Osteocyte (in vitro differentiated cells): Measurements from ENCODE around the gene PAFAH2. TPM values are rescaled to one million over a fixed set of nuclear protein-coding genes. Genes with fewer than 3 reads are reported as not detected.

Experiments used
- DNase-seq: peaks from one replicate; pipeline ENCODE4 v3.0.0; 2021; ENCODE audit warnings: mixed read lengths; ENCODE audit not compliant: unreplicated experiment; ENCODE audit errors: extremely low spot score
- H3K27ac Mint-ChIP-seq: one replicate; pipeline ENCODE4 v1.8.0; 2021; ENCODE audit warnings: mild to moderate bottlenecking, mixed read lengths; ENCODE audit not compliant: unreplicated experiment
- H3K27me3 Mint-ChIP-seq: one replicate; pipeline ENCODE4 v1.8.0; 2021; ENCODE audit warnings: mixed read lengths; ENCODE audit not compliant: unreplicated experiment
- H3K36me3 Mint-ChIP-seq: one replicate; pipeline ENCODE4 v1.8.0; 2021; ENCODE audit warnings: mixed read lengths; ENCODE audit not compliant: unreplicated experiment
- H3K4me1 Mint-ChIP-seq: one replicate; pipeline ENCODE4 v1.8.0; 2021; ENCODE audit warnings: mixed read lengths; ENCODE audit not compliant: unreplicated experiment
- H3K4me3 Mint-ChIP-seq: one replicate; pipeline ENCODE4 v1.8.0; 2021; ENCODE audit warnings: mild to moderate bottlenecking, moderate library complexity, mixed read lengths; ENCODE audit not compliant: unreplicated experiment
- H3K9me3 Mint-ChIP-seq: one replicate; pipeline ENCODE4 v1.8.0; 2021; ENCODE audit warnings: mixed read lengths; ENCODE audit not compliant: unreplicated experiment
- total RNA-seq: library from RNA; stranded (reverse); gene quantifications from 2 replicates; pipeline ENCODE4 v1.2.1, GENCODE V29; 2021
- TF ChIP-seq, protein P1 (sequence below): fragments of 200-600 bp; sonication (generic); IDR thresholded peaks from 2 replicates; pipeline ENCODE4 v1.5.0; 2021; ENCODE audit warnings: antibody characterized with exemption, mild to moderate bottlenecking, moderate library complexity

Gene PAFAH2
- total RNA-seq, 1 donor from 2014 or later: 10.4 TPM

DNA sequence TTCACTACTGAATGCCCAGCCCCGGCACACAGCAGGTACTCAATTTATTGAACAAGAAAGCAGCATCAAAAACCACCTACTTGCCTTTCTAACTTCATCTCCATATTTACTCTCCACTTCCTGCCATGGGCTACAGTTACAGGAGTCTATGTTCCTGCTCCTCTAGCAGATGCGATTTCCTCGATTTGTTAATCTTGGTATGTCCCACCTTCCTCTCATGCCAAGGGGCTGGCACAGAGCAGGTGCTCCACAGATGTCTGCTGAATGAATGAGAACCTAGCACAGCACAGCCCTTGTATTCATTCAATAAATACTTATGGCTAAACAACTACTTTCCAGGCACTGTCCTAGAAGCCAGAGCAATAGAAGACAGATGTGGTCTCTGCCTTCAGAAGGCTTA, 12.2 kb downstream of the PAFAH2 start:
- no peaks in the 10 kb centered on the region for H3K9me3 Mint-ChIP-seq
- H3K4me3 Mint-ChIP-seq: no peak overlapping the region
- TF ChIP-seq, protein P1, sequence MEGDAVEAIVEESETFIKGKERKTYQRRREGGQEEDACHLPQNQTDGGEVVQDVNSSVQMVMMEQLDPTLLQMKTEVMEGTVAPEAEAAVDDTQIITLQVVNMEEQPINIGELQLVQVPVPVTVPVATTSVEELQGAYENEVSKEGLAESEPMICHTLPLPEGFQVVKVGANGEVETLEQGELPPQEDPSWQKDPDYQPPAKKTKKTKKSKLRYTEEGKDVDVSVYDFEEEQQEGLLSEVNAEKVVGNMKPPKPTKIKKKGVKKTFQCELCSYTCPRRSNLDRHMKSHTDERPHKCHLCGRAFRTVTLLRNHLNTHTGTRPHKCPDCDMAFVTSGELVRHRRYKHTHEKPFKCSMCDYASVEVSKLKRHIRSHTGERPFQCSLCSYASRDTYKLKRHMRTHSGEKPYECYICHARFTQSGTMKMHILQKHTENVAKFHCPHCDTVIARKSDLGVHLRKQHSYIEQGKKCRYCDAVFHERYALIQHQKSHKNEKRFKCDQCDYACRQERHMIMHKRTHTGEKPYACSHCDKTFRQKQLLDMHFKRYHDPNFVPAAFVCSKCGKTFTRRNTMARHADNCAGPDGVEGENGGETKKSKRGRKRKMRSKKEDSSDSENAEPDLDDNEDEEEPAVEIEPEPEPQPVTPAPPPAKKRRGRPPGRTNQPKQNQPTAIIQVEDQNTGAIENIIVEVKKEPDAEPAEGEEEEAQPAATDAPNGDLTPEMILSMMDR: no peak
- DNase-seq: no peak
- H3K36me3 Mint-ChIP-seq: peaks cover 38% of the 10 kb centered on the region
- H3K4me1 Mint-ChIP-seq: no peaks in the 10 kb centered on the region
- no peaks in the 10 kb centered on the region for H3K27me3 Mint-ChIP-seq
- no peak overlapping the region for H3K27ac Mint-ChIP-seq

- Mint-ChIP-seq H3K27ac (no peak overlapping the region), H3K27me3 (no peaks in the 10 kb centered on the region)
Observed at GRCh38 chr1:25985171-25985570, 12.7 kb downstream of the PAFAH2 start.

DNA sequence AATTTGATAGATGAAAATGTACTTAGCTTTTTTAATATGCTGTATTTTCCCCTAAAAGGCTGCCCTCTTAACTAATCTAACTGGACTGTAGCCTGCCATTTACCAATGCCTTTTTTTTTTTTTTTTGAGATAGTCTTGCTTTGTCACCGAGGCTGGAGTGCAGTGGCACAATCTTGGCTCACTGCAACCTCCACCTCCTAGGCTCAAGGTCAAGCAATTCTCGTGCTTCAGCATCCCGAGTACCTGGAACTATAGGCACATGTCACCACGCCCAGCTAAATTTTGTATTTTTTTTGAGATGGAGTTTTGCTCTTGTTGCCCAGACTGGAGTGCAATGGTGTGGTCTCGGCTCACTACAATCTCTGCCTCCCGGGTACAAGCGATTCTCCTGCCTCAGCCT, 18.7 kb downstream of the PAFAH2 start:
- TF ChIP-seq, protein P1: no peak
- H3K36me3 Mint-ChIP-seq: peaks cover 46% of the 10 kb centered on the region
- DNase-seq: no peak
- no peak overlapping the region for H3K4me3 Mint-ChIP-seq
- no peaks in the 10 kb centered on the region for H3K4me1 Mint-ChIP-seq
- no peak overlapping the region for H3K27ac Mint-ChIP-seq
- H3K27me3 Mint-ChIP-seq: no peaks in the 10 kb centered on the region
- no peaks in the 10 kb centered on the region for H3K9me3 Mint-ChIP-seq

More at GRCh38 chr1:25985171-25985570, 12.7 kb downstream of the PAFAH2 start:
- no peak for DNase-seq
- H3K36me3 Mint-ChIP-seq: peaks cover 38% of the 10 kb centered on the region
- H3K9me3 Mint-ChIP-seq: no peaks in the 10 kb centered on the region
- no peaks in the 10 kb centered on the region for H3K4me1 Mint-ChIP-seq
- H3K4me3 Mint-ChIP-seq: no peak overlapping the region
- TF ChIP-seq, protein P1: no peak

DNA sequence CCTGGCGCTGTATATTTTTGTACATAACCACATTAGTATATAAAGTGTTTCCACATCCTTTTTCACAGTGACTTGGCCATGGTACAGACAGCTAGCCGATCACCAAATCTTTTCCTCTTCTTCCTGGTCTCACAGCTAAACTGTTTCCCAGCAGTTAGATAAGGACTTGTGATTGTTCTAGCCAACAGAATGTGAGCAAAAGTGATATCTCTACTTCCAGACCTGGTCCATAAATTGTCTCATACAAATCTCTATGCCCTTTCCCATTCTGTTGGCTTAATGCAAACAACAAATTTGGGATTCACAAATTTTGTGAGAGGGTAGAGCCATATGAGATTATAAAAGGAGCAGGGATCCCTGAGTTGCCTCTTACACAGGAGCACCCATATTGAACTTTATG, 19.5 kb downstream of the PAFAH2 start:
- peaks cover 51% of the 10 kb centered on the region for H3K36me3 Mint-ChIP-seq
- H3K4me3 Mint-ChIP-seq: no peak overlapping the region
- TF ChIP-seq, protein P1: no peak
- H3K4me1 Mint-ChIP-seq: no peaks in the 10 kb centered on the region
- H3K27ac Mint-ChIP-seq: no peak overlapping the region
- no peaks in the 10 kb centered on the region for H3K27me3 Mint-ChIP-seq
- H3K9me3 Mint-ChIP-seq: no peaks in the 10 kb centered on the region
- no peak for DNase-seq

DNA sequence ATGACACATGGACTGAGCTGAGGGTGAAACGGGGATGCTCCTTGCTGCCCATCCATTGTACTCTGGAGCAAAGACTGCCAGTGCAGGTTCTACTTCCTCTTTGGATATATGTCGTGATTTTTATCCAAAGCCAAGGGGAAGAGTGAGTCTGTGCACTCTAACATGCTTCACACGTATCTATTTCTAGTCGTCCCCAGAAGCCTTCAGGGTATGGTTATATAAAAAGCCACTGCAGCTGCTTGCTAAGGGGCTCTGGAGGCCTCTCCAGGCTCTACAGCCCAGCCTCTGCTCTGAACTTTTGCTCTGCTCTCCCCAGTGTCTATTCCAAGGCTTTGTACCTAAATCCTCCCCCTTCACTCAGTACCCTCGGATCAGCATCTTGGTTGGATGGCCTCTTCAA, 20.1 kb downstream of the PAFAH2 start:
- DNase-seq: no peak
- no peak overlapping the region for H3K27ac Mint-ChIP-seq
- TF ChIP-seq, protein P1: no peak
- no peak overlapping the region for H3K4me3 Mint-ChIP-seq
- H3K4me1 Mint-ChIP-seq: no peaks in the 10 kb centered on the region
- peaks cover 54% of the 10 kb centered on the region for H3K36me3 Mint-ChIP-seq
- H3K27me3 Mint-ChIP-seq: no peaks in the 10 kb centered on the region
- no peaks in the 10 kb centered on the region for H3K9me3 Mint-ChIP-seq
